HG02763 (cell line): ENCODE data around the gene SOX3.

Source experiments
- ATAC-seq: cut with Tn5 transposase; IDR thresholded peaks from one replicate; pipeline ENCODE4 v1.9.1; 2021; ENCODE audit warnings: mild to moderate bottlenecking, moderate library complexity; ENCODE audit not compliant: unreplicated experiment

SOX3 gene

DNA sequence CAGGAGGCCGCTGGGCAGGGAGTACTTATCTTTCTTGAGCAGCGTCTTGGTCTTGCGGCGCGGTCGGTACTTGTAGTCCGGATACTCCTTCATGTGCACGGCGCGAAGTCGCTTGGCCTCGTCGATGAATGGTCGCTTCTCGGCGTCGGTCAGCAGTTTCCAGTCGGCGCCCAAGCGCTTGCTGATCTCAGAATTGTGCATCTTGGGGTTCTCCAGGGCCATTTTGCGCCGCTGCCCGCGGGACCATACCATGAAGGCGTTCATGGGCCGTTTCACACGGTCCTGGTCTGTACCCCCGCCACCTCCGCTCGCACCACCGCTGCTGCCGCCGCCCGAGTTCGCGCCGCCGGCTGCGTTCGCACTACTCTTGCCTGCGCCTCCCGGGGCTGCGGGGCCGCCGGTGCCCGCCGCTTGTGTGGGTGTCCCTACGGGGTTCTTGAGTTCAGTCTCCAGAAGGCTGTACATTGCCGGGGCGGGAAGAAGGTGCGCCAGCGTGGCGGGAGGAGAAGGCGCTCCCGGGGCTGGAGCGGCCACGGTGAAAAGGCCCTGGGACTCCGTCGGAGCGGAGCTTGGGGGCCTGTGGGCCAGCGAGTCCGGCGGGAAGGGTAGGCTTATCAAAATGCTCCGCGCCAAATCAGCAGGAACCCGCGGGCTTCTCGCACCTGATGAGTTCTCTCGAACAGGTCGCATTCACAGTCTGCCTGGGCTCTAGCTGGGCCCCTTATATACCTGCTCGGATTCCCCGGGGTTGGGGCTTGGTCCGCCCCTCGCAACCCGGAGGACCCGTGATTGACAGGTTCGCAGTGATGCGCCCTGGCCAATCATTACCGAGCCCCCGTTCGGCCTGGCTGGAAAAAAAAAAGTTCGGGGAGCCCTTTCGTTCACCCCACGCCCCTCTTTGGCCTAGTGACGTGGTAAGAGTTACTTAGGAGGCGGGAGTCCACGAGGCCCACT lies at the start of gene SOX3:
Gene SOX3, minus strand, starts transcription at position 699 of the 954 bp plus-strand sequence. Its CDS starts 9 bp downstream, at position 690.
- no peak for ATAC-seq

DNA sequence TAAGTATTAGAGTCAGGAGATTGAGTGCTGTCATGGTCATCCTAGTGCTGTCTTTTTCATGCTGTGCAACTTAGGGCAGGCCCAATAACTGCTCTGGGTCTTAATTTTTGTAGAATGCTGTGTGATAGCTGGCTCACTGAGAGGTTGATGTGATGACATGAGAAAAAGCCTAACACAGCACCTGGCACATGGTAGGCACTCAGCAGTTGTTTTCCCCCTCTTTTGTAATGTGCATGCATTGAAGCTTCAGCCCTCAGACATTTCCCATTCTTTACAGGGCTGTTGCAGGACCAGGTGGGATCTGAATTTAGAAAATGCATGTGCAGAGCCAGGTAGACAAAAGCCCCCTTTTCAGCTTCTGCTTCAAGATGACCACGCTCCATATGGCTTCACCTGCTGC lies 44.1 kb upstream of the SOX3 start:
- ATAC-seq: no peak

DNA sequence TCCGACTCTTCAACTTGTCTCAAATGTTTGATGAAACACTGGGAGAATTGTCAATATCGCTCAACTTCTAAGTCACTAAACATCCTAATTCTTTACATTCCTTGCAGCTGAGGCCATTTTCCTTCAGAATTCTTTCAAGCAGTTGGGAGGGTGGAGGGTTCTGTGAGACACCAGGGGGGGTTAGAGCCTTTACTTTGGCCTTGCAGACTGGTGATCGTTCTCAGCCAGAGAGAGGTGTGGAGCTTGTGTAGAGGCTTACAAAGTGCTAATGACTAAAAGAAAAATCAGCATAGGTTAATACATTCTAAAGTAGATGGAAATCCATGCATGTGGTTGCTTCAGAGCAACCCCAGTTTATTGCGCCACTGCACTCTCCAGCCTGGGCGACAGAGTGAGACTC lies 21.3 kb upstream of the SOX3 start:
- ATAC-seq: no peak

DNA sequence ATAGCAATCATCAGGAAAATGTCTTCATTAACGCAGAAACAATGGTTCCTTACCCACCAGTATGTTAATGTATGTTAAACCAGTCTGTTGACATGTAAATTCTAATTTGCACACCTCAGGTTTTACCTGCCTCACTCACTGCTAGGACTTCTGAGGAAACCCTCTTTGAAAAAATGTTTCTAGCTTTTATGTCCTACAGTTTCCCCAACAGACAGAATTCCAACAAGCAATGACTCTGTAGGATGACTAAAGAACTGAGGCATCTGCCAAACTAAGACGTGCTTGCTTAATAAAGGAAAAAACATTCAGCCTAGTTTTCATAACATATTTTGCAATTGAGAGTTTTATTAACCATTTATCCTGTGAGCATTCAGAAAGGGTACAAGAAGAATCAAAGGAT lies 20.6 kb upstream of the SOX3 start:
- ATAC-seq: no peak

DNA sequence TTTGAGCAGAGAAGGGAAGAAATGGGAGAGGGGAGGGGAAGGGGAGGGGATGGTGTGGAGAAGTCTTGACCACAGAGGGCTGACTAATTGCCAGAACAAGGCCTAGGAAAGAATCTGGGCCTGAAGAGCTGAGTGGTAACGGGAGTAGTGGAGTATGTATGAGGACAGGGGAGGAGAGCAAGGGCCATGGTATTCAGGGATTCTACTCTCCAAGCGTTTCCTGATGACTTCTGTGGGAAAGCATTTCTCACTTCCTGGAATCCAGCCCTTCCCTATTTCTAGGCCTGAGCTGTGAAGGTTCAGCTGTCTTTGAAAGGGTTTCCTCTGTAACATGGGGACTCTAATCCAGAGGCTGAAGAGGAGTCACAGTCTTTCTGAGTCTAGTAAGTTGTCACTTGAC lies 19.7 kb upstream of the SOX3 start:
- no peak for ATAC-seq

DNA sequence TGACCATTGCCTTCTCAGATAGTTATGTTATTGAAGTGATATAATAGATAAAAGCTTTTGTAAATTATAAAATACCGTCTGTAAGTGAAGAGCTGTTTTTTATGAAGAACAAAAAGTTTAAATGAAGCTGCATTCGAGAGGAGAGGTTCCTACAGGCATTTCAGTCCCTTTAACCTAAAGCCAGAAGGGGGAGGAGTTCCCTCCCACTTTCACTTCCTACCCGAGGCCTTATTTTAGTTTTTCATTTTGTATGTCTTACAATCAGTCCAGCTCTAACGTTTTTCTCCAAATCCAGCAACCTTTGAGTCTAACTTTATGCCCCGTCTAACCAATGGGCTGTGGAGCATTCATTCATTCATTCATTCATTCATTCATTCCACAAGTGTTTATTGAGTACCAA lies 16.5 kb upstream of the SOX3 start:
- no peak for ATAC-seq

DNA sequence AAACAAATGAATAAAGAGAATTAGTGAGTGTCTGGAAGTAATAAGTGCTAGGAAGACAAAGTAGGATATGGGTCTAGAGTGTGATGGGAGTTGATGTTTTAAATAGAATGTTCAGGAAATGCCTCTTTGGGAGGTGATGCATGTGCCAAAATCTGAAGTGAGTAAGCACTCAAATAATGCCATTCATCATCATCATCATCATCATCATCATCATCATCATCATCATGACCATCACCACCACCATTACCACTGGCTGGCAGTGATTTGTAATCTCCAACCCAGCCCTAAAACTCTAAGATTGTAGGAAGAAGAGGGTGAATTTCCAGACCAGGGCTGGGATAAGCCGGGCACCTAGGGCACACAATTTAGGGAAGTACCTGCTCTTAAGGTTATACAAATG lies 9.7 kb upstream of the SOX3 start:
- no peak for ATAC-seq

DNA sequence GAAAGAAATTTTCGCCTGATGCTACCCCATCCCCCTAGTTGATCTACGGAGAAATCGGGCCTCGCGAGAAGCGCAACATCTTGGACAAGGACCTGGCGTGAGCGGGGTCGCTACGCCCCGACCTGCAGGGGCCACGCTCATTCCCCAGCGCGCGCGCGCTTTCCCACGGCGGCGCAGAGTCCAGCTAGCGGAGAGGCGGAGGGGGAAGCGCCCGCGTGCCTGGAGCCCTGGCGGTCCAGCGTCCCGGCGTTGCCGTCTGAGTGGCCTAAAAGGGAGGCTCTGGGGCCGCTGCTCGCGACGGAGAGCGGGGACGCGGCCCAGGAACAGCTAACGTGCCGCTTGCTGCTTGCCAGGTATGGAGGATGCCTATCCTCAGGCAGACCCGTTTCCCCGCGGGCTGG lies 6.0 kb upstream of the SOX3 start:
- ATAC-seq: no peak

DNA sequence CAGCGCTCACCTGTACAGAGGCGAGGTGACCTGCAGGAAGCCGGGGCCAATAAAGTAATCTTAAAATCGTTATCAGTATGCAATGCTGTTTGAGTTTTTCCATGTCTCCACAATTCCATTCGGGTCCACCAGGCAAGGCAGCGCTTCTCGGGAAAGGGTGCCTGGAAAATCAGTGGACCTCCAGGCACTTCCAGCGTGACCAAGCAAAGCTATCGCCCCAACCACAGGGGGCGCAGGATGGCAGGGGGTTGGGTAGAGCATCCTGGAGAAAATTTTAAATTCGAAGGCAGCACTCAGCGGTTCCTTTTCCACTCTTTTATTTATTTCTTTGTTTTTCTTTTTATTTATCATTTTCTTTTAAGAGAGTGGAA lies 5.4 kb upstream of the SOX3 start:
- no peak for ATAC-seq

DNA sequence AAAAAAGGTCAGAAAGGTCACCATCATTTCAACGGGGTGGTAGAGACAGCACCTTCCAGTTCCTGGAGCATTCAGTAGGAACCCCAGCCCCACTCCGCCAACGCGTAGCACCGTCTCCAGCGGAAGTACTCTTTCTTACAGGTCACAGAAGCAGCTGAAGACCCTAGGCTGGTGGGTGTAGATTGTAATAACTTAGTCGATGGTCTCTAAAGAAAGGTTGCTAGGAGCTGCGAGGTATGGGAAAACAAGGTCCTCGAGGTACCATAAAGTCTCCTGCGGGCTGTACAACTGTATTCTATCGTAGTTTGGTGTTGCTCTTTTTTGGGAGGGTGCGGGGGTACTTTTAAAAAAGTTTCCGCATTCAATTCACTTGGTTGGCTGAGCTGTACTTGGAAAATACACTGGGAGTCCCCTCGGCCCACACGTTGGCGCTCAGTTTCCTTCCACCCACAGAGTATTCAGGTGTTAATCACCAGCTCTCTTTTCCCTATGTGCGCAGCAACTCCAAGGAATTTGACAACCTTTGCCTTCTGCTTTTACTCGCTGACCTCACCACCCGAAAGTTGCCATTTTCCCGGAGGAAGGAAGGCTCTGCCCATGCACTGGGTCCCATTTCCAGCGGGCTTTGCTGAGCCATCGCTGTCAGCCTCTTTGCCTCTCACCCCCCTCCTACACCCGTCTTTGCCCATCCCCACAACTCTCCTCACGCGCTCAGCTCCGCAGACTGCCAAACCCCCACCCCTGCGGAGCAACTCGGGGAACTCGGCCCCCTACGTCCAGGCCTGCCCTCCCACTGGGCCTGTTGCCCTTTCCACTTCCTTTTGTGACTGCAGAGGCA lies 4.8 kb upstream of the SOX3 start:
- ATAC-seq: no peak

DNA sequence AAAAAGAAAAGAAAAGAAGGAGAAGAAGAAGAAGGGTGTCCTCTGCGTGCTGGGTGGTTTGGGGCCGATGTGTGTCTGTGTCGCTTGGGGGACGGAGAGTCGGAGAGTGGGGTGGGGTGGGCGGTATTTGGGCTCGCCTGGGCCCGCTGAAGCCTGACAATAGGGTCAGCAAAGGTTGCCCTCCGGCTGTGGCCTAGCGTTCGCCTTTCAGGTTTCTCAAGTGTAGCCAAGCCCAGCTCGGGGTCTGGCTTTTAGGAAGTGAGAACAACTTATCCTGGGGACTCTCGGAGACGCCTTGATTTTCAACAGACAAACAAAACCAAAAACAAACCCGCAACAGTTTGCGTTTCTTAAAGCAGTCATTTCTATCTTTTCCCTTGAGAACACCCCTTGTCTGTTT lies 4.1 kb upstream of the SOX3 start:
- no peak for ATAC-seq

DNA sequence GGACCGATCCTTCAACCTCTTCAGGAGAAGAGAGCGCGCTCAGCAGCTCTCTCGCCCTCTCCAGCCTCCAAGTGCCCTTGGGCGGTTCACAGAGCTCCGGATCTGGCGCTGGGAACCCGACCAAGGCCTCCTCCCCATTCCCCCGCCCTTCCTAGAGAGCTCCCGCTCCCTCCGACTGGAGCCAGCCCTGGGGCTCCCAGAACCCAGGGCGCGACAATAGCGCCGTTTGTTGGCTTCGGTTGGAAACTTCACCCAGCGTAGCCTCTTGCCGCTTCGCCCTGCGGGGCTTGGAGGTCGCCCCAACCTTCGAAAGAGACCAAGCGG lies 3.1 kb upstream of the SOX3 start:
- ATAC-seq: no peak

DNA sequence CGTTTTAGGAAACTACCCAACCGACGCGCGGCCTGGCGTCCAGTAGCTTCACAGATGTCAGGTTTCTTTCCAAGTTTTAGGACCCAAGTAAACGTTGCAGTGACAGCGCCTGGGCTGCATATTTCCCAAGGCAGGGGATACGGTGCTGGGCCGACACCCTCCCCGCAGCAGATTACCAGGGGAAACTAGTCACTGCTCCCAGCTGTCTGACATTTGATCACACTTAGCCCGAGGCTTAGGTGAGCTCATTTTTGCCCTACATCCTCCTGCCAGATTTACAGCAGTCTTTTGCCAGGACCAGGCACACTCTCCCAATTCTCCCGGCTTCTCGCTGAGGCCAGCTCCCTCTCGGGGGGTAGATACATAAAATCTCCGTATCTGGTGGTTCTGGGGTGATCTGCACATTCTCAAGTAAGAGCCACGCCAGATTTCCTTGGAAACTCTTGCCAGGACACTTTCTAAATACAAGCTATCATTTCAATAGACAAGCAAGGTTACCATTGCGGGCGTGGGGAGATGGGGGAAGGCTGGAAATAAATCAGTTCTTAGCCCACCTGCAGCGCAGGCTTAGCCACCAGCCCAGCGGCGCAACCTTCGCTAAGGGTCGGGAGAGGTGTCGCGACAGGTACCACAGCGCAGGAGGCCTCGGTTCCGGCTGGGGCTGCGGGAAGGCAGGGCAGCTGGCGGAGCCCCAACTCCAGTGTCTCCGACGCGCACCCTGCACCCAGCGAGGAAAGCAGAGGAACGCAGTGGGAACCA lies 2.5 kb upstream of the SOX3 start:
- no peak for ATAC-seq

DNA sequence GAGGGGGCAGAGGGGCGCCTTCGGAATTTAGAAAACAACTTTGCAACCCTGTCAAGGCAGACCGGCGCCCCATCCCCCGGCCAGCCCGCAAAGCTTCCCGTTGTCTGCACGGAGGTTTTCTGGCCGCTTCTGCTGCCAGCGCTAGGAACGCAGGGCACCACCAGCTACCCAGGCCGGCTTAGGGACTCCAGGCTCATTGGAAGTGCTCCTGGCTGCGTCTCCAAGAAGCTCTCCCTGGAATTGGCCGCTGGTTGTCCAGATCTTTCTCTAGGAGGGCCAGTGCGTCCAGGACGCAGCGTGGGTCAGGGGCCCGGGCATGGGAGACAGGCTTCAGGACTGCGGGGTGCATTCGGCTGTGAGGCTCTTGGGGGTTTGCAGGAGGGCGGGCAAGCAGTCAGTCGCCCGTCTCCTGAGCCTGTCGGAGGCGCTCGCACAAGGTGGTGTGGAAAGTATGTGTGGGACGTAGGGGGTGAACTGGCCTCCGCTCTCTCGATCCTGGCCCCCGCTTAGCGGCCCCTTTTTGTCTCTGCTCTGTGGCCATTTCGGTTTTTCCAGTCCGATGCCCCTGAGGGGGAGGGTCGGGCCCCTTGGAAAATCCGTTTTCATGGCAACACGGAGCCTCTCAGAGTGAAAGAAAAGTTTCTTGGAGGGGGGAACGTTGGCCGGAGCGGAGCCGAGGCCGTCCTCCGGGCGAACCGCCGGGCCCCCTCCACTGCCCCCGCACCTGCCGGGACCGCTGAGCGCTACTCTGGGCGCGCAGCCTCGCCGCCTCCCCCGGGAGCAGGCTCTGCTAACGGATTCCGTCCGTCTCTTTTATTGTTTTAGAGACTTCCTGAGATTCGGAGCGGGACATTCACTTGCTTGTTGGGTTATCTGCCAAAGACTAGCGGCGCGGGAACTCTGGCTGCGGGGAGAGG lies 810 bp upstream of the SOX3 start:
- no peak for ATAC-seq

DNA sequence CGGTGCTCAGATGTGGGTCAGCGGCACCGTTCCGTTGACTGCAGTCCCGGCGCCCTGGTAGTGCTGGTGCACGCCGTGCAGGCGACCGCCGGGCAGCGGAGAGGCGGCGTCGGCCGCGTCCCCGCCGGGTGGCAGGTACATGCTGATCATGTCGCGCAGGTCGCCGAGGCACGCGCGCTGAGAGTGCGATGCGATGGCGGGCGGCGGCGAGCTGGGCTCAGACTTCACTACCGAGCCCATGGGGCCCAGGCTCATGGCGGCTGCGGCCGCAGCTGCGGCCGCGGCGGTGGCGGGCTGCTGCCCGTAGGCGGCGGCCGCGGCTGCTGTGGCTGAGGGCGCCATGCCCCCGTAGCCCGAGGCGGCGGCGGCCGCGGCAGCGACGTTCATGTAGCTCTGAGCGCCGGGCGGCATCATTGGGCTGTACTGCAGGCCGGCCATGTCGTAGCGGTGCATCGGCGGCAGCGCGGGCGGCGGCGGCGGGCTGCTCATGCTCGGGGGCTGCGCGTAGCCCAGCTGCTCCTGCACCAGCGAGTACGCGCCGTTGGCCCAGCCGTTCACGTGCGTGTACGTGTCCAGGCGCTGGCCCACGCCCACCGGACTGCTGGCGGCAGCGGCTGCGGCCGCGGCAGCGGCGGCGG lies 1.0 kb downstream of the SOX3 start:
- ATAC-seq: no peak

DNA sequence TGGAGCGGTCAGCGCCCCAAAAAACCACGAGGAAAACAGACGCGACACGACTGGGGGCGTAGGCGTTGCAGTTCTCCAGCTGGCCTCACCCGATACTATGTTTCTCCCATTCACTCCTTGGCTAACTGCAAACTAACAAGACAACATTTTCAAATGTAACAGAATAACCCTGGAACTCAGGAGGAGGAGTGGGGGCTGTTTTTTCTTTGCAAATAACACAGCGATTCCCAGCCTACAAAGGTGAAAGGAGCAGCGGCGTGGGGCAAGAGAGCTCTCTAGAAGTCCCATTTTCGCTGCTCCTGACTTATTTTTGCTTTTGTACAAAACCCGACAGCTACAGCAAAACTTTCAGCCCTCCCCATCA lies 1.6 kb downstream of the SOX3 start:
- ATAC-seq: no peak

DNA sequence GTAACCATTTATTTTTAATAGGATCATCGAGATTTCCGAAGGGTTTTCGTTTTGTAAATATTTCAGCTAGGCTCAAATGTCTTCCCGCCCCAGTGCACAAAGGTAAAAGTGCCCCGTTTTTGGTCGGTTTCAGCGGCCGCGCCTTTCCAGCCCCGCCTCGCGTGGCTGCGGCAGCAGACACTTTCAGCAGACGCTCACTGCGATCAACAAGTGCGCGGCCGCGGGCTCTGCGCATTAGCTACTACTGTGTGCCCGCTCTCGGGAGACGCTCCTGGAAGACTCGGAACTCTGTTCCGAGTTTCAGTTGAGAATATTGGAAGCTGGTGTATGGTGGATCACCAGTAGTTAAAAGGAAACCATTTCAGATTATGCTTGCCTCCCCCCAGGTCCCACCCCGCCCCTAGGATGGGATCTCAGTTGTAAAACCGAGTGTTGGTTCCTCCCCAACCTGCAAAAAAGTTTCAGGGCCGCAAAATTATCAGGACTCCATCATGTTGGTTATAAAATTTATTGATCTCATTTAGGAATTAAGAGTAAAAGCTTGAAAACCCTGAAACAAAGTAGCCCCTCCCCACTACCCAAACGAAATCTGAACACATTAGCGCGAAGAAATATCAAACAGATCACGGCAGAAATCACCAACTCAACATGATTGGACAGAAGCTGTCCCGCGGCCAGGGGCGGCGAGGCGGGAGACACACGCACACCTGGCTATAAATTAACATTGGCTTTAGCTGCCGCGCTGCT lies 2.2 kb downstream of the SOX3 start:
- ATAC-seq: no peak

DNA sequence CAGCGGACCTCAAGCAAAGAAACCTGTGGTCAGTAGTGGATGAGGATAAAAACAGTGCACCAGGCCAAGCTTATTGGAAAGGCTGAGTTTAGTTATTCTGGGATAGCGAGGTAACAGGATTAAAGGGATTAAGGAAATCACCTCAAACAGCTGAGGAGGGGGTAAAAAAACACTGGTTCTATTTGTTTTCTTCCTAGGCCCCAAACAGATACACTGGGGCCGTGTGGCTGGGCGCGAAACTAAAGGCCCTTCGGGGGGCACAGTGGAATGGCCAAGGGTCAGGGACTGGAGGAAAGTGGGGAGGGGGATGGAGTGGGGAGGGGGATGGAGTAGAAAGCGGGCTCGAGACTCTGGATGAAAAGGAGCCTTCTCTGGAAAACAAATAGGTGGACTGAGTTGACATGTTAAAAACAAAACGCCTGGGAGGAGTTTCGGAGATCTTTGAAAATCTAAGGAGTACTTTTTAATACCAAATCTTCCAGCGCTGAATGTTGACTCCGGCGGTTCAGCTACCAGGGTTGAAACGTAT lies 2.9 kb downstream of the SOX3 start:
- no peak for ATAC-seq

DNA sequence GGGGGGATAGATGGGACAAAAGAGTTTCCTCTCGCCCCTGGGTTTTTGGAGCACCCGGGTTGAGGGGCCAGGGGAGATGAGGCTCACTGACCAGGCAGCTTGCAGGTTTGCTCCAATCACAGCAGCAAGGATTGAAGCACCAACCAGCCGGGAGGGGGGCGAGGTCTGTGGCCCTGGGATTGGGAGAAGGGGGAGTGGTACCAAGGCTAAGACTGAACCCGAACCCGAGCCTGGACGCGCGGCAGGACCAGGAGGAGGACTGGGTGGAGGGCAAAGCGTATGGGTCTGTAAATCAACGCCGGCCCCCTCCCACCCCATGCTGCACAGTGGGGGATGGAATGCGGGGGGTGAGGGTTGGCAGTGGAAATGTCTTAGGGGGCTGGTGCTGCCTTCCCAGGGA lies 3.5 kb downstream of the SOX3 start:
- no peak for ATAC-seq
